MM.1S (cell line): ENCODE results near the gene NXT2.

Experiments
- CTCF ChIP-seq: fragments of 300-600 bp; sonication (generic); IDR thresholded peaks from 2 replicates; pipeline ENCODE4 v1.5.1; 2016; ENCODE audit warnings: antibody characterized with exemption, low read length, mixed read lengths
- EZH2 ChIP-seq: fragments of 300-600 bp; sonication (generic); optimal IDR thresholded peaks from 2 replicates; pipeline ENCODE3; 2017; ENCODE audit warnings: low read depth, mild to moderate bottlenecking, antibody characterized with exemption, low read length, mixed read lengths

DNA sequence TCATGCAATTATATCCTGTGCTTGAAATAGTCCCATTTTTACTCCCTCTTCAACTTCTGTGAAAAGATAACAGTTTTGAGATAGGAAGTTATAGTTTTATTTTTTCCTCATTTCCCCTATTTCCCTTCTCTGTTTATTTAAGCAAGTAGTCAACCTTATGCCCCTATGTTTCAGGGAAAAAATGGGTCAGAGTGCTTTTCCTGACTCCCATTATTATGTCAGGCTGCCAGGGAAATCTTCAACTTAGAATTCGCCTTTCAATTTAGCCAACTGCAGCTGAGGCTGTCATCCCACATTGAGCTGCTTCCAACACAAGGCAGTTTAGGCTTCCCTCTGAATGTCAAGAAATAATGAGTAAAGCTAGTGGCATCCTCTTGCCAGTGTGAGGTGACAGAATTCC, 42.3 kb downstream of the NXT2 start:
- no peak for TF ChIP-seq CTCF
- no peak for TF ChIP-seq EZH2
